ENCODE results near the gene MAT2A. TPM values are rescaled to one million over a fixed set of nuclear protein-coding genes. Genes with fewer than 3 reads are reported as not detected.

Gene MAT2A
- total RNA-seq, 1 donor from 2014 or later: 145 TPM

GRCh38 chr2:85536479-85536878 is 2.5 kb upstream of the MAT2A start:
- H3K9me3 ChIP-seq (replicated peaks): no peaks in the 10 kb centered on the region
- no peak for TF ChIP-seq CTCF (IDR thresholded peaks at IDR 0.05; ENCODE audit: borderline replicate concordance)
- no peak for DNase-seq
- intact Hi-C loops (cut with micrococcal nuclease): no loop called here
- H3K4me3 ChIP-seq: no peak overlapping the region
- peak overlapping the region; percentile 100 for H3K27ac ChIP-seq (replicated peaks)
- H3K27me3 ChIP-seq (ENCODE audit: low read depth): no peaks in the 10 kb centered on the region
- peaks cover 45% of the 10 kb centered on the region for H3K4me1 ChIP-seq
- peaks cover 12% of the 10 kb centered on the region for H3K36me3 ChIP-seq

GRCh38 chr2:85537600-85538506 is 1.1 kb upstream of the MAT2A start:
- Histone ChIP-seq H3K27me3 (ENCODE audit: low read depth) (no peaks in the 10 kb centered on the region), H3K36me3 (peaks cover 26% of the 10 kb centered on the region), H3K9me3 (replicated peaks) (no peaks in the 10 kb centered on the region), H3K4me3 (peak overlapping the region; percentile 86), H3K27ac (replicated peaks) (peak overlapping the region; percentile 100), H3K4me1 (peaks cover 59% of the 10 kb centered on the region)
- intact Hi-C loops (cut with micrococcal nuclease): no loop called here
- DNase-seq: peak; percentile 58
- TF ChIP-seq CTCF (IDR thresholded peaks at IDR 0.05; ENCODE audit: borderline replicate concordance): no peak

DNA sequence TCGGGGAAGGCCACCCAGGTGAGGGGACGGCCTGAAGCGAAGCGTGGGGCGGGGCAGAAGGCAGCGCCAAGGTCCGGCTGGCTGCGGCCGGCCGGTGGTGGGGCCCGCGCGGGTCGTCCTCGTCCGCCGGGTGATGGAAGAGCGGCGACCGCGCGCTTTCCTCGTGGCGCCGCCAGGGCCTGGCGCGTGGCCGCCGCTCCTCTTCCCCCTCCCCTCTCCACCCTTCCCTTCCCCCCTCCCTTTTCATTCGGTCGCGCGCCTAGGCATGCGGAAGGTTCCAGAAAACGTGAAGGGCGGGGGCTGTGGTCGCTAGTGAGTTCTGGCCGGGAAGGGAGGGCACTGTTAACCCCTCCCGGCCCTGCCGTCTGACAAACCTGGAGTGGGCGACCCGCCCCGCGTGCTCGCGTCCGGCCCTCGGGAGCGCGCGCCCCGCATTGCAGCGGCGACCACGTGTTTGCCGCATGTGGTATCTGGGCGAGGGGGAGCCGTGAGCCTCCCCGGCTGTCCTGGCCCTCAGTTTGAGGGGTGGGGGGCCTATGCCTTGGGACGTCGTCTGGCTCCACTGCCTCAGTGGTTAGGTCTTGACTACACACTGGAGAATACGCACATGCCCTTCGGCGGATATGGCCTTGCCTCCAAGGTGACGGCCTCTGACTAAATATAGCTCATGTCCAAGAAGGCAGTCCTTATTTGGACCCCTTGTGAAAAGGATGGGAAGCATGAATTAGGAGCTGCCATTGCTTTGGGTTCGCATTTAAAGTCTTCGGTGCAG is 579 bp downstream of the MAT2A start:
- no peak for TF ChIP-seq CTCF (IDR thresholded peaks at IDR 0.05; ENCODE audit: borderline replicate concordance)
- intact Hi-C loops (cut with micrococcal nuclease): no loop called here
- H3K27ac ChIP-seq (replicated peaks): peak overlapping the region; percentile 100
- H3K9me3 ChIP-seq (replicated peaks): no peaks in the 10 kb centered on the region
- DNase-seq: peak; percentile 73
- H3K27me3 ChIP-seq (ENCODE audit: low read depth): no peaks in the 10 kb centered on the region
- H3K4me3 ChIP-seq: peak overlapping the region; percentile 86
- H3K36me3 ChIP-seq: peaks cover 43% of the 10 kb centered on the region
- H3K4me1 ChIP-seq: peaks cover 75% of the 10 kb centered on the region

DNA sequence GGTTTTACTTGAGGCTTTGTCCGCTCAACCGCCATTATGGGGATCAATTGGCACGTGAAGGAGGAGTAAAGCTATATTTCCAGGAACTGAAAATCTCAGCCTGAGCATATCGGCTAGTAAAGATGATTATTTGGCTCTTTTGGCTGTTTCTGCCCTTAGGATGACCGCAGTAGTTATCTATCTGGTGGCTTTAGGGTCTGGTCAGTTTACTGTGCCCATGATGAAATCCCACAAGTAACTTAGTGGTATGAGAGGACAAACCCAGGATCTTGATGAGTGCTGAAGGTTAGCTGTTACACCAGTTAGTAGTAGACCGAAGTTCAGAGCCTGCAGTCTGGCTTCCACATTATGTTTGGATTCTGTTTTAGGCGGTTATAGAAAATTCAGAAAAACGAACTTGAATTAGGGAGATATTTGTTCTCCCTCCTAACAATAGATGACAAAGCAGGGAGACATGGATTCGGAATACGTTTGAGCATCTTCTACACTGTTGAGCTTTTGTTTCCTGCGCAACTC is 1.2 kb downstream of the MAT2A start:
- peak overlapping the region; percentile 100 for H3K27ac ChIP-seq (replicated peaks)
- peaks cover 49% of the 10 kb centered on the region for H3K36me3 ChIP-seq
- intact Hi-C loops (cut with micrococcal nuclease): no loop called here
- no peaks in the 10 kb centered on the region for H3K27me3 ChIP-seq (ENCODE audit: low read depth)
- peak overlapping the region; percentile 86 for H3K4me3 ChIP-seq
- no peaks in the 10 kb centered on the region for H3K9me3 ChIP-seq (replicated peaks)
- no peak for TF ChIP-seq CTCF (IDR thresholded peaks at IDR 0.05; ENCODE audit: borderline replicate concordance)
- H3K4me1 ChIP-seq: peaks cover 78% of the 10 kb centered on the region
- no peak for DNase-seq

GRCh38 chr2:85541262-85541661 is 2.3 kb downstream of the MAT2A start:
- H3K9me3 ChIP-seq (replicated peaks): no peaks in the 10 kb centered on the region
- H3K27me3 ChIP-seq (ENCODE audit: low read depth): no peaks in the 10 kb centered on the region
- H3K27ac ChIP-seq (replicated peaks): peak overlapping the region; percentile 100
- peak overlapping the region; percentile 86 for H3K4me3 ChIP-seq
- no peak for TF ChIP-seq CTCF (IDR thresholded peaks at IDR 0.05; ENCODE audit: borderline replicate concordance)
- no peak for DNase-seq
- H3K36me3 ChIP-seq: peaks cover 59% of the 10 kb centered on the region
- H3K4me1 ChIP-seq: peaks cover 78% of the 10 kb centered on the region
- intact Hi-C loops (cut with micrococcal nuclease): no loop called here

All from left ventricle myocardium inferior (tissue), 1 donor.